Effector CD8-positive, alpha-beta T cell (primary cell): ENCODE measurements around the gene SEPTIN3.

ENCODE experiments used
- DNase-seq: peaks from one replicate; lab custom pipeline; 2025; lab: John Stamatoyannopoulos, UW

Gene SEPTIN3

GRCh38 chr22:41975299-41976069 lies 6.2 kb downstream of the SEPTIN3 start:
- DNase-seq: no peak

- DNase-seq: no peak
Observed at GRCh38 chr22:41976070-41976901, 7.0 kb downstream of the SEPTIN3 start.

DNA sequence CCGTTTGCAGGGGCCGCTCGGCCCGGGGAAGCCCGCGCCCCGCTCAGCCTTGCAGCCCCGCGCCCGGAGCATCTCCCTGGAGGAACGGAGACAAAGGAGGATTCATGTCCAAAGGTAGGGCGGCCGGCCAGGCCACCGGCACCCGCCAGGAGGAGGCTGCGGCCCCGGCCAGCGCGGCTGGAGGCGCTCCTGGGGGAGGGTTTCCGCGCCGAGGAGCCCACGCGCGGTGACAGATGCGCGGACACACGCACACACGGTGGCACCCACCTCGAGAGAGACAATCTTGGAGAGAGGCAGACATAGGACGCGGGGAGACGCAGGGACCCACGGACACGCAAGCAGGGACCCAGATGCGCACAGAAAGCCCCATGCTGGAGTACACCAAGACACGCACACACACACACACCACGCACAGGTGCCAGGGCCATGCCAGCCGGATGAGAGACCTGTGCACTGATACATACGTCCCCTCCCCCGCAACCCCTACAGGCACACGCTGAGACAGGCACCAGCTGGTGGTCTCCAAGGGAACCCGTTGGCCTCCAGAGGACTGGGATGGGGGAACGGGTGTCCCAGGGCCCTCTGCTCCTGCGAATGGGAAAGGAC lies 7.8 kb downstream of the SEPTIN3 start:
- no peak for DNase-seq

GRCh38 chr22:41978732-41979131 lies 9.5 kb downstream of the SEPTIN3 start:
- no peak for DNase-seq

DNA sequence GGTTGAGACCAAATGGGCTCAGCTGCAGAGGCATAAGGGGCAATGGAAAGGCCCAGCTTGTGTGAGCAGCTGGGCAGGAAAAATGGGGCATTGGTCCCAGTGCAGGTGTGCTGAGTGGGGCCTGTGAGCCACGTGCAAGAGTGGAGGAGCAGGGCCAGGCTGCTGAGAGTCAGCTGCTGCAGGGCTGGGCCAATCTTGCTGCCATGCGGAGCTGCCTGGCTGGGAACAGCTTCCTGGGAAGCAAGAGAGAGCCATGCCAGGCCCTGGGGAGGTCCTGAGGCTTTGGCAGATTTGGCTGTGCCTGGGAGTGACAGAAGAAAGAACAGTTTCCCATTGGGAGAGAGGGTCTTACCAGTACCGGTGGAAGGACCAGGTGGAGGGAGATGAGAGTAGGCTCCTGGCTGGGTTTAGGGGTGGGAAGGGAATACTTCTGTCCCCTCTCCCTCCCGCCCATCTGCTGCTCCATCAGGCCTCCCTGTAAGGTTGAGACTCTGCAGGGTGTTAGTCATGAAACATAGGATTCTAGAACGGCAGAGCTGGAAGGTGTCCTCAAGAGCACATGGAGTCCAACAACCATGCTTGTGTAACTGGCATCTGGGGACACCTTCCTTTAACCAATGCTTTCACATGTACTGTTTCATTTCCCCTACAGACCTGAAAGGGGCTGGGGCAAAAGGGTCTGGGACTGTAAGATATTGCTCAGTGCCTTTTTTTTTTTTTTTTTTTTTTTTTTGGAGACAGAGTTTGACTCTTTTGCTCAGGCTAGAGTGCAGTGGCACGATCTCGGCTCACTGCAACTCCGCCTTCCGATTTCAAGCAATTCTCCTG lies 10.4 kb downstream of the SEPTIN3 start:
- no peak for DNase-seq

DNA sequence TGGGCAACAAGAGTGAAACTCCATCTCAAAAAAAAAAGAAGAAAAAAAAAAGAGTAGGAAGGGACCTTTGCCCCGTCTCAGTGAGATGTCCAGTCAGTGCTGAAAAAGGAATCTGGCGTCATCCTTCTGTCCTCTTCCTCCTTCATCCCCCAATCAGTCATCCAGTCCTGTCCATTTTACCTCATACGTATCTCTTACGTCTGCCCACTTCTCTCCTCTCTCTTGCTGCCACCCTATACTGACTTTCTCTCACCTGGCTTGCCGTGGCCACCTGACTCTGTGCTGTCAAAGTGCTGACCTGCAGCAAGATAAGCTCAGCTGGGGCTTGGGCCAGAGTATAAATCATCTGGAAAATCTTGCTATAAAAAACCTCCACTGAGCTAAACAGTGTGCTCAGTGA lies 13.6 kb downstream of the SEPTIN3 start:
- no peak for DNase-seq

- DNase-seq: no peak
Observed at GRCh38 chr22:41983513-41984405, 14.5 kb downstream of the SEPTIN3 start.

GRCh38 chr22:41987276-41987675 lies 18.0 kb downstream of the SEPTIN3 start:
- DNase-seq: no peak

DNA sequence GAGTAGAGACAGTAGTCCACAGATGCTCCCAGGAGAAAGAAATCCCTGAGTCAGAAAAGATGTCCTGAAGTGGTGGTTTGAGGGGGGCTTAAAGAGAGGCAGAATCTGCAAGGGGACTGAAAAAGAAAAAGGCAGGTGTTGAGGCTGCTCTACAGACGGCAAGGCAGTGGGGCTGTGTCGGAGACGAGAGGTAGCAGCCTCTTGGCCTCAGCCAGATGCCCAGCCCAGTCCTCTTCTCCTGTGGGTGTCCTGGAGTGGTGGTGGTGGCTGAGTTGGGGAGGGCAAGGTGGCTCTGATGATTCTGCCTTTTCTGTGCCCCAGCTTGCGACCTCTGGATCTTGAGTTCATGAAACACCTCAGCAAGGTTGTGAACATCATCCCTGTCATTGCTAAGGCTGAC lies 20.0 kb downstream of the SEPTIN3 start:
- no peak for DNase-seq

DNA sequence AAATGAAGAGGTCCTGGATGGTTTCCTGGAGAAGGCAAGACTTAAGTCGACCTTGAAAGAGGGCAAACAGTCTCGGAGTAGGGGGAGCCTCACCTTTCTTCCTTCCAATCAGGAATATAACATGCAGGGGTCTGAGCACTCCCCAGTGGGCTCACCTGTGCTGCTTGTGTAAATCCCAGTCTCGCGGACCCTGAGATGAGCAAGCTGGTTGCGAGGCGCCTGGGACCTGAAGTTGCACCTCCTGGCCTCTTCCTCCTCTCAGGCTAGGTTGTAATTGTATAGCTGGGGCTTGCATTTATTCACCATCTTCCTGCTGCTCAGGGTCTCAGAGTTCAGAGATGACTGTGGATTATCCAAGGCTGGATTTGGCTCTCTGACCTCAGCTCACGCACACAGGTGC lies 21.9 kb downstream of the SEPTIN3 start:
- DNase-seq: no peak

DNA sequence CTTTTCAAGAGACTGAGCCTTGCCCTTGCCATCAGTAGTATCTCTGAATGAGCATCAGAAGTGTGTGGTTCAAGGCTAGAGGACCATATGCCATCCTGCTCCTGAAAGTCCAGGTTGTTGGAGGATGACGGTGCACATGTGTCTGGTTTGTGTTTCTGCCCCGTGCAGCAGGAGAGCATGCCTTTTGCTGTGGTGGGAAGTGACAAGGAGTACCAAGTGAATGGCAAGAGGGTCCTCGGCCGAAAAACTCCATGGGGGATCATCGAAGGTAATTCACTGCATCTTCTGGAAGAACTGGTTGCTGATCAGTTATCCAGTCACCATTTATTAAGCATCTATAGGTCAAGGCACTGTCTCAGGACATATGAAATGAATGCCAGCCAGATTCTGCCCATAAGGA lies 23.3 kb downstream of the SEPTIN3 start:
- DNase-seq: no peak

- DNase-seq: no peak
Observed at GRCh38 chr22:41995211-41995610, 26.0 kb downstream of the SEPTIN3 start.

- no peak for DNase-seq
Observed at GRCh38 chr22:41996826-41997225, 27.6 kb downstream of the SEPTIN3 start.

- peak; percentile 79 for DNase-seq
Observed at GRCh38 chr22:41998361-41999261, 29.4 kb downstream of the SEPTIN3 start, which contains the start of gene WBP2NL. TSS of gene WBP2NL (plus strand) at chr22:41998788. CDS start at chr22:41998819, 31 bp downstream.

DNA sequence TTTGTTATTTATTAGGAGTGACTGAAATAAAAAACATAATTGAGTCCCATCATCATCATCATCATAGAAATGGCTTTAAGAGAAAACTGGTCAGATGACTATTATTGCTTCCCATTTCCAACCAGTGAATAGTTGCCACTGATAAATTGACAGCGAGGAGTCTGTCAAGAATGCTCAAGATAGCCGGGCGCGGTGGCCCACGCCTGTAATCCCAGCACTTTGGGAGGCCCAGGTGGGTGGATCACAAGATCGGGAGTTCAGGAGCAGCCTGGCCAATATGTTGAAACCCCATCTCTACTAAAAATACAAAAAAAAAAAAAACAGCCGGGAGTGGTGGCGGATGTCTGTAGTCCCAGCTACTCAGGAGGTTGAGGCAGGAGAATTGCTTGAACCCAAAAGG lies 31.2 kb downstream of the SEPTIN3 start:
- DNase-seq: no peak

- no peak for DNase-seq
Observed at GRCh38 chr22:42001121-42001520, 31.9 kb downstream of the SEPTIN3 start.

GRCh38 chr22:42001706-42002105 lies 32.5 kb downstream of the SEPTIN3 start:
- no peak for DNase-seq

DNA sequence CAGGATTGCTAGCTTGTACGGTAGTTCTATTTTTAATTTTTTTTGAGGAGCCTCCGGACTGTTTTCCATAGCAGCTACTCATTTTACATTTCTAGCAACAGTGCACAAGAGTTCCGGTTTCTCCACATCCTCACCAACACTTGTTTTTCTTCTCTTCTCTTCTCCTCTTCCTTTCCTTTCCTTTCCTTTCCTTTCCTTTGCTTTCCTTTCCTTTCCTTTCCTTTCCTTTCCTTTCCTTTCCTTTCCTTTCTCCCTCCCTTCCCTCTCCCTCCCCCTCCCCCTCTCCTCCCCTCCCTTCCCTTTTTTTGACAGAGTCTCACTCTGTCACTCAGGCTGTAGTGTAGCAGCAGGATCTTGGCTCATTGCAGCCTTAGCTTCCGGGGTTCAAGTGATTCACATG lies 38.7 kb downstream of the SEPTIN3 start:
- DNase-seq: no peak

- no peak for DNase-seq
Observed at GRCh38 chr22:42010778-42011177, 41.5 kb downstream of the SEPTIN3 start.

GRCh38 chr22:42013385-42013784 lies 44.1 kb downstream of the SEPTIN3 start:
- DNase-seq: no peak
